ENCODE measurements around the gene PLCH1.

PLCH1 gene

GRCh38 chr3:155682426-155683343 is 62.2 kb downstream of the PLCH1 start:
- H3K27ac ChIP-seq, result peak overlapping the region; percentile 51; the same call in 1 of the 2 replicates
- TF ChIP-seq CTCF (conservative IDR thresholded peaks at IDR 0.05), result no peak

- peak overlapping the region; percentile 14; the same call in 1 of the 2 replicates for H3K27ac ChIP-seq
- no peak for TF ChIP-seq CTCF (conservative IDR thresholded peaks at IDR 0.05)
These were observed 68.5 kb downstream of the PLCH1 start for GRCh38 chr3:155676252-155676981.

- no peak overlapping the region for H3K27ac ChIP-seq
- no peak for TF ChIP-seq CTCF (conservative IDR thresholded peaks at IDR 0.05)
These were observed 69.8 kb downstream of the PLCH1 start for GRCh38 chr3:155675094-155675493.

GRCh38 chr3:155673421-155673820 is 71.5 kb downstream of the PLCH1 start:
- TF ChIP-seq CTCF (conservative IDR thresholded peaks at IDR 0.05), result no peak
- no peak overlapping the region for H3K27ac ChIP-seq

- H3K27ac ChIP-seq, result no peak overlapping the region
- TF ChIP-seq CTCF (conservative IDR thresholded peaks at IDR 0.05), result no peak
These were observed 74.5 kb downstream of the PLCH1 start for GRCh38 chr3:155670335-155670734.

- no peak overlapping the region for H3K27ac ChIP-seq
These were observed 76.9 kb downstream of the PLCH1 start for GRCh38 chr3:155667988-155668387.

More at GRCh38 chr3:155667988-155668387, 76.9 kb downstream of the PLCH1 start:
- TF ChIP-seq CTCF (conservative IDR thresholded peaks at IDR 0.05), result no peak

All from VCaP (cell line).